Skin of body (tissue), 2 donors: Measurements from ENCODE around the gene CAGE1. TPM values are rescaled to one million over a fixed set of nuclear protein-coding genes. Genes with fewer than 3 reads are reported as not detected.

Source experiments
- DNase-seq: peaks from one replicate; lab custom pipeline; 2025; lab: John Stamatoyannopoulos, UW
- total RNA-seq: library from RNA; depleted of rRNA; stranded (reverse); fragments of >200 nt; gene quantifications from one replicate; pipeline ENCODE4 v1.2.3, GENCODE V29; 2014

CAGE1 gene
- not detected for total RNA-seq

GRCh38 chr6:7389451-7390225, at the start of gene CAGE1, which contains the start of gene RIOK1:
TSS of gene CAGE1 (minus strand) at chr6:7389742. CDS start at chr6:7387173, 2,569 bp downstream.
TSS of gene RIOK1 (plus strand) at chr6:7389808. CDS start at chr6:7390003, 195 bp downstream.
- DNase-seq = peak; percentile 90

GRCh38 chr6:7439228-7439627, 49.7 kb upstream of the CAGE1 start:
- no peak for DNase-seq

- no peak for DNase-seq
Observed at GRCh38 chr6:7438011-7438410, 48.5 kb upstream of the CAGE1 start.

GRCh38 chr6:7434672-7435071, 45.1 kb upstream of the CAGE1 start:
- DNase-seq = no peak

- no peak for DNase-seq
Observed at GRCh38 chr6:7433121-7433617, 43.6 kb upstream of the CAGE1 start.

- no peak for DNase-seq
Observed at GRCh38 chr6:7432391-7433120, 43.0 kb upstream of the CAGE1 start.

GRCh38 chr6:7431674-7432390, 42.3 kb upstream of the CAGE1 start:
- DNase-seq = no peak

- no peak for DNase-seq
Observed at GRCh38 chr6:7431313-7431673, 41.8 kb upstream of the CAGE1 start.

GRCh38 chr6:7426447-7427169, 37.1 kb upstream of the CAGE1 start:
- no peak for DNase-seq

GRCh38 chr6:7425808-7426190, 36.3 kb upstream of the CAGE1 start:
- DNase-seq = no peak

GRCh38 chr6:7424967-7425807, 35.6 kb upstream of the CAGE1 start:
- DNase-seq = no peak

- DNase-seq = no peak
Observed at GRCh38 chr6:7424058-7424457, 34.5 kb upstream of the CAGE1 start.

- DNase-seq = no peak
Observed at GRCh38 chr6:7421066-7421465, 31.5 kb upstream of the CAGE1 start.

- DNase-seq = no peak
Observed at GRCh38 chr6:7419065-7419464, 29.5 kb upstream of the CAGE1 start.

- peak; percentile 9 for DNase-seq
Observed at GRCh38 chr6:7418238-7418905, 28.8 kb upstream of the CAGE1 start.

GRCh38 chr6:7417684-7418083, 28.1 kb upstream of the CAGE1 start:
- DNase-seq = no peak

- no peak for DNase-seq
Observed at GRCh38 chr6:7414811-7415210, 25.3 kb upstream of the CAGE1 start.

- no peak for DNase-seq
Observed at GRCh38 chr6:7413151-7413823, 23.7 kb upstream of the CAGE1 start.

GRCh38 chr6:7411328-7411727, 21.8 kb upstream of the CAGE1 start:
- DNase-seq = no peak
